Uterus (tissue), 2 donors: ENCODE results near the gene PIK3CB.

Source experiments
- POLR2A ChIP-seq, 2 donors: fragments of 450-650 bp; IDR thresholded peaks; one replicate each; pipeline ENCODE4 v1.6.1; 2016; ENCODE audit warnings: antibody characterized with exemption in 2 of 2, mild to moderate bottlenecking in 1 of 2, moderate library complexity in 1 of 2
- TF ChIP-seq, protein P1 (sequence below), 4 experiments: fragments of 200-600 bp in 2 of 4; fragments of 450-650 bp in 2 of 4; sonication (generic) in 2 of 4; IDR thresholded peaks; one replicate each; pipeline ENCODE4 v1.5.1; 2016 to 2019; ENCODE audit warnings: antibody characterized with exemption in 4 of 4, mild to moderate bottlenecking in 2 of 4, moderate library complexity in 1 of 4

DNA sequence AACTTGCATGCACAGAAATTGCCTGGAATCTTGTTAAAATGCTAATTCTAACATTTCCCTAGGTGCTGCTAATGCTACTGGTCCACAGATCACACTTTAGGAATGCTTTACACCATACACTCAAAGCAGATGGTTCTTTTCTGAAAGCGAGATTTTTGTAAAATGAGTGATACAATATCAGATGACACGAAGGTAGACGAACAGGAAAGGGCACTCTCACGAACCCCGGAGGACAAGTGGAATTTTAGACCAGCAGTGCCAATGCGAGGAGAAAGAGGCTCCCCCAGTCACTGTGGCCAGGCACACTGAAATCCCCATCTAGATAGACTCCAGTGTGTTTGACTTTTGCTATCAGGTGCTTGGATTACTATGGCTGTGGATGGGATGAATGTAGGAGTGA, 205.2 kb downstream of the PIK3CB start:
- TF ChIP-seq, protein P1, sequence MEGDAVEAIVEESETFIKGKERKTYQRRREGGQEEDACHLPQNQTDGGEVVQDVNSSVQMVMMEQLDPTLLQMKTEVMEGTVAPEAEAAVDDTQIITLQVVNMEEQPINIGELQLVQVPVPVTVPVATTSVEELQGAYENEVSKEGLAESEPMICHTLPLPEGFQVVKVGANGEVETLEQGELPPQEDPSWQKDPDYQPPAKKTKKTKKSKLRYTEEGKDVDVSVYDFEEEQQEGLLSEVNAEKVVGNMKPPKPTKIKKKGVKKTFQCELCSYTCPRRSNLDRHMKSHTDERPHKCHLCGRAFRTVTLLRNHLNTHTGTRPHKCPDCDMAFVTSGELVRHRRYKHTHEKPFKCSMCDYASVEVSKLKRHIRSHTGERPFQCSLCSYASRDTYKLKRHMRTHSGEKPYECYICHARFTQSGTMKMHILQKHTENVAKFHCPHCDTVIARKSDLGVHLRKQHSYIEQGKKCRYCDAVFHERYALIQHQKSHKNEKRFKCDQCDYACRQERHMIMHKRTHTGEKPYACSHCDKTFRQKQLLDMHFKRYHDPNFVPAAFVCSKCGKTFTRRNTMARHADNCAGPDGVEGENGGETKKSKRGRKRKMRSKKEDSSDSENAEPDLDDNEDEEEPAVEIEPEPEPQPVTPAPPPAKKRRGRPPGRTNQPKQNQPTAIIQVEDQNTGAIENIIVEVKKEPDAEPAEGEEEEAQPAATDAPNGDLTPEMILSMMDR (IDR thresholded peaks at IDR 0.05), result no peak
- TF ChIP-seq POLR2A (IDR thresholded peaks at IDR 0.05), result no peak
